ELR (cell line): ENCODE data around the gene ETV1.

Source experiments
- DNase-seq: peaks from one replicate; pipeline ENCODE4 v3.0.0-alpha.2; 2015; ENCODE audit warnings: low read depth

Gene ETV1

DNA sequence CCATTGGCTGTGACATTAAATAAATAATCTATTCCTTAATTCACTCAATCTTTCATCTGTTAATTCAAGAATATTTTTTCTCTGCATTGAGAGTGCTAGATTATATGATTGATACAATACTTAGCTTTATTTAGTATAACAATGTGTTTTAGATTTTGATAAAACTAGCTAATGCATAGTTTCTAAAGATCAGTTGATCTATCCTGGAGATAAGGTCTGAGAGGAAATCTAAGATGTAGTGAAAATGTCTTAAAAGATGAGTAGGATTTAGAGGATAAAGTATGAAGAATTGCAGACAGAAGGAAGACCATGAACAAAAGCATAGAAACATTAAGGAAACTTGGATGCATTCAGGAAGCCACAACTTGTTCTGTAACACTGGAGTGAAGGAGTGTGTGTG, 110.3 kb downstream of the ETV1 start:
- no peak for DNase-seq

DNA sequence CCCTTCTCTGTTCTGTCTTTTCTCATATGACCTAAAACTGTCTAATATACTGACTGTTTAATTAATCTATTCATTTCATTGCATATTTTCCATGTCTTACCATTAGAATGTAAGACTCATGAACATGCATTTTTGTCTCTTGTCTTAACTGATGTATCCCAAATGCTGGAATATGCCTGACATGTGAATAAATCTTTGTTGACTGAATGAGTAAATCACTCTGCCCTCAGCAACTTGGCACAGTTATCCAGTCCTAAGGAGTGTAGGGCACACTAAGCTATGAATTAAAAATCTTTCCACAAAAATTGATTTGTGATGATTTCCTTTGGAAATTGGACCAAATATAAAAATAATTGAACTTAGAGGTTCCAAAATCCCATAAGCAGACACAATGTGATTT, 111.3 kb downstream of the ETV1 start:
- DNase-seq = no peak

GRCh38 chr7:13875496-13876074, 113.9 kb downstream of the ETV1 start:
- no peak for DNase-seq

DNA sequence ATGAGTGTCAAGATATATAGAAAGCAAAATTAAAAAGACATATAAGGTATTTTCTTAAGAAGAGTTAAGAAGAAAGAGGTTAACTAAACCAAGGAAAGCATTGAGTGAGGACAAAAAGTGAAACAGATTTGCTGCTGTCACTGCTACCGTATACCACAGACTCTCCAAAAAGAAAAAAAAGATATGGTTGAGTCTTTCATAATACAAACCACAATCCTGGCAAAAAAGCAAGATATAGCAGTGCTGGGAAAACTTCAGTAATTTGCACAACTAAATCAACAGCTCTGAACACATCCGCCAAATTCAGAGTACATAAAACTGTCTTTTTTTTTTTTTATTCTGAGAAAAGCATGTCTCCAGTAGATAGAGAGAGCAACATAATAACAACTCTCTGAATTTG, 114.7 kb downstream of the ETV1 start:
- DNase-seq = no peak

GRCh38 chr7:13872709-13873108, 116.8 kb downstream of the ETV1 start:
- no peak for DNase-seq

GRCh38 chr7:13871008-13871407, 118.5 kb downstream of the ETV1 start:
- no peak for DNase-seq

- DNase-seq = peak; percentile 25
Measured at GRCh38 chr7:13860734-13861133, 128.7 kb downstream of the ETV1 start.

DNA sequence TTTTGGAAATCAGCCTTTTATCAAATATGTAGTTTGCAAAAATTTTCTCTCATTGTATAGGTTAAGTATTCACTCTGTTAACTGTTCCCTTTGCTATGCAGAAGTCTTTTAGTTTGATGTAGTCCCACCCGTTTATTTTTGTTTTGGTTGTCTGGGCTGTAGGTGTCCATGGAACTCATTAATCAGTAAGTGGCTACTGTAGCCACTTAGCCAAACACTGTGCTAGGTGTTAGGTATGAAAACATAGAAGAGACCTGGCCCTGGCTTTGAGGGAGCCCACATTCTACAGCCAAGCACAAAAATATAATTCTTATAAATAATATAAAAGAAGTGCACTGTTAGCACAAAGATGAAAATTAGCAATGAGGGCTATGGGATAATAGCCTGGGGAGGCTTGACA, 133.5 kb downstream of the ETV1 start:
- DNase-seq = no peak

DNA sequence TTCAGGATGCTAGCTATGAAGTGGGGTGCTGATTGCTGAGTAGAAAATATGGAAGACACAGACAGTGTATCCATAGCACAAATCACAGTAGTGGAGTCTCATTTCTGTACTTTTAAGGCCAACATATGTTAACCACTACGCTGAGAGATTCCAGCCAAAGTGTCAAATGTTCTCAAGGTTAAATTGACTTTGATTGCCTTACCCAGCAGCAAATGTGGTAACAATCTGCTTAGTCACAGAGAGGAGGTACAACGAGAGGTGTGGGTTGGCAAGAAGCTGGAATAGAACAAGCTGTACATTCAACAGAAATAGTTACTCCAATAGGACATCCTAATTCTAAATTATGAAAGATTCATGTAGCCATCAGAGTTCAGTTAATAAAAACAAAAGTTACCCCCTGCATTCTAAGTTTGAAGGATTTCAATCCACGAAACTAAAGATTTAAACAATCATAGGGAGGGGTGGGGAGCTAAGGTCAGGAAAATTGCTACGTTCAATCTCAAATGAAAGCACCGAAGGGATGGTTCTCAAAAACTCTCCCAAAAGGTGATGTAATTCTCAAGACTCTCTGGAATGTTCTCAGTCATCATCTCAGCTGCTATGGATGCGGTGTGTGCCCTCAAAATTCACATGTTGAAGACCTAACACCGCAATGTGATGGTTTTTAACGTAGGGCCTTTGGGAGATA, 137.0 kb downstream of the ETV1 start:
- DNase-seq = no peak

GRCh38 chr7:13851736-13852135, 137.7 kb downstream of the ETV1 start:
- DNase-seq = peak; percentile 49

GRCh38 chr7:13850185-13850752, 139.2 kb downstream of the ETV1 start:
- DNase-seq = peak; percentile 99

GRCh38 chr7:13849163-13849892, 140.1 kb downstream of the ETV1 start:
- DNase-seq = no peak

GRCh38 chr7:13848681-13849131, 140.8 kb downstream of the ETV1 start:
- DNase-seq = no peak

DNA sequence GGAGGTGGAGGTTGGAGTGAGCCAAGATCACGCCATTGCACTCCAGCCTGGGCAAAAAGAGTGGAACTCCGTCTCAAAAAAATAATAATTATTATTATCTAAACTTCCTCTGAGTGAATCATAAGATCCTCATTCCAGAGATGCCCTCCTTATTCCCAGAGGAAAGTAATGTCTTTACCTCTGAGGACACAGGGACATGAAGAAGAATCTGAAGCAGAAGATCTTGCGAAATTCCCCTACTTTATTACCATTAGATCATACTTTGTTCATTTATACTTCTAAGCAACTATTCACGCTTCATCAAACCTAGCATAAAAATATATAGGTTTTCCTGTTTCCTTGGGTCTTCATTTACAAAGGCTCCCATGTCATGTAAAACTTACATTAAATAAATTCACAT, 143.1 kb downstream of the ETV1 start:
- peak; percentile 51 for DNase-seq

DNA sequence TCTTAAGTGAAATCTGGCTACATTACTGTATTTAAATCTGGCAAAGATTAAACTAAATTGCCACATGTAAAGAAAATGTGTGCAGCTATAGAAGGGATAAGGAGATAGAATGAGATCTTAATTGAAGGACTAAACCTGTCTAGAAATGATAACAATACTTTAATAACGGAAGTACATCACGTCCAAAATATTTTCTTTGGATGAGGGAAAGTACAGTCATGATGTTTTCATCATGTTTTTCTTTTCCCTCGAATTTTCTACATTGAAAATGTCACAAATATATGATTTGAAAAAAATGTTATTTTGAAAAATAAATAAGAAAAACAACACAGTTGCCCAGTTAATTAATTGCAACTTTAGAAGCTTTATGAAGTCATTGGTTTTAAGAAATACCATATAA, 143.9 kb downstream of the ETV1 start:
- DNase-seq = peak; percentile 9

DNA sequence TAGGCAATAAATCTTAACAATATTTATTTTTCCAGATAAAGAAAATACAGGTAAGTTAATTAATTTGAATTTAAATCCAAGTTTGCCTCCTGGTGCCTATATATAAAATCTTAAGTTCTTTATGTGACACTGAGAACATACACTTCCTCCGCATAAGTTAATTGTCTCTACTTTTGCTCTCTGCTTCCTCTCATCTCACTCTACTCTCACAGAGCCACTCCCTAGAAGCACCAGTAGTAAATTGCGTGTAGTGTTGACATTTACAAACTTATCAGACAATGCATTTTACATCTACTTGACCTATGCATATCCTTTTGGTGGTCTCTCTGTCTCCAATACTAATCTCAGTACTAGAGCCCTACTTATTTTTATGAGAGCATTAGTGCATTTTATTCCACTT, 144.5 kb downstream of the ETV1 start:
- DNase-seq = no peak

GRCh38 chr7:13841284-13841683, 148.2 kb downstream of the ETV1 start:
- no peak for DNase-seq
